ENCODE results near the gene NUP210L.

DNA sequence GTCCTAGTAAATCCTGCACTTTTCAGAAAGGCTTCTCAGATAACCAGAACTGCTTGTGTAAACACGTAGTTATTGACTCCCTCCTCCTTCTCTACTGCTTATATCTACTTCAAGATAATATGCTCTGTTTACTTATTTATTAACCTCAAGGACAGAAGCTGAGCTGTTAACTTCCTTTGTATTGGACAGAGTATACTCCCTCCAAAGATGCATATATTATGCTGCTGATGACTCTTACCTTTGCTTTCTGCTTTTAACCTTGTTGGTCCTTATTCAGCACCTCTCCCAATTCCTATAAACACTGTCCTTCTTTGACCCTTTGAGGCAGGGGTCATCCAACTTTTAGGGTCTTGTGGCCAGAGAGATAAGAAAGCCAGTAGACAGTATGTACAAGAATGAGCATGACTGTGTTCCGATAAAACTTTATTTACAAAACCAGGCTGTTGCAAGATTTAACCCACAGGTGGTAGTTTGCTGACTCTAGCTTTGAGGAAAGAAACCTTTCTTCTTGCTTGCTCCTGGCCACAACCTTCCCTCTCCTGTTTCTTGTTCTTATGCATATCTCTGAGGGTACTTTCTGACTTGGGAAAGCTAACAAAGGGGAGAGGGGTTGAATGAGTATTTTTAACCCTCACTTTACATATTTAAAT is 32.1 kb upstream of the NUP210L start:
- TF ChIP-seq CTCF (IDR thresholded peaks at IDR 0.05; ENCODE audit: insufficient read depth, low read length) (no peak), REST (IDR thresholded peaks at IDR 0.05; ENCODE audit: insufficient replicate concordance, low read depth) (no peak)
